Mammary epithelial cell (primary cell): ENCODE results near the gene ITPKB.

ENCODE experiments used
- EZH2 ChIP-seq: IDR thresholded peaks from 2 replicates; pipeline ENCODE4 v1.6.1; 2012; ENCODE audit warnings: low read length, inconsistent platforms, borderline replicate concordance
- TF ChIP-seq, protein P1 (sequence below), 2 donors: IDR thresholded peaks in 1 of 2; conservative IDR thresholded peaks in 1 of 2; 2 replicates each; pipeline ENCODE4 v1.5.1; 2011 to 2012; ENCODE audit warnings: inconsistent platforms in 2 of 2, low read length in 2 of 2, mild to moderate bottlenecking in 2 of 2, control low read depth in 1 of 2, low read depth in 1 of 2; ENCODE audit not compliant: insufficient read depth in 1 of 2; ENCODE audit errors: extremely low read depth in 1 of 2

DNA sequence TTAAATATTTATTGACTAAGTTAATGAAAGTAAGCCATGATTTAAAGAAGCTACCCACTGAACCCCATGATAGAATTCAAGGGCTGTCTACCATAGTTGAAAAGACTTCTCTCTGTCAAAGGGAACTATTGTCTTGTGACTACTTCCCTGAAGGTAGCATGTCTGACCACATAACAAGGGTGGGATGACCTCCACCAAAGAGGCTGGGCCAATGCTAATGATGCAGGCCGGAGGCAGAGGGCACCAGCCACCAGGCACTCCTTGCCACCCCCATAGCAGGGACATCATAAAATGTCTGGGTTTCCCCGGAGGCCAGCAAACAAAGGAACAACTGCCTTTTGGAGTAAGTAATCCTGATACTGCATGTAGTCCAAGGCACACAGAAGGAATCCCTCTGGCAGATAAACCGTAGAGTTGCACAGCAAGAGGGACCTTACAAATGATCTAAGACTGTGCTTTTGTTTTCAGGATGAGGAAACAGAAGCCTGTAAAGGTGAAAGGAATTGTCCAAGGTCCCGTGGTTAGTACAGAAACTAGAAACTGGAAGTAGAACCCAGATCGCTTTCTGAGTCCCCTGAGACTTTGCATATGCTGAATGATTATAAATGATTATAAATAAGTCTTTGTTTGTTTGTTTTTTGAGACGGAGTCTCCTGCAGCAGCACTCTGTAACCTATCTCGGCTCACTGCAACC, 33.5 kb upstream of the ITPKB start:
- TF ChIP-seq, protein P1, sequence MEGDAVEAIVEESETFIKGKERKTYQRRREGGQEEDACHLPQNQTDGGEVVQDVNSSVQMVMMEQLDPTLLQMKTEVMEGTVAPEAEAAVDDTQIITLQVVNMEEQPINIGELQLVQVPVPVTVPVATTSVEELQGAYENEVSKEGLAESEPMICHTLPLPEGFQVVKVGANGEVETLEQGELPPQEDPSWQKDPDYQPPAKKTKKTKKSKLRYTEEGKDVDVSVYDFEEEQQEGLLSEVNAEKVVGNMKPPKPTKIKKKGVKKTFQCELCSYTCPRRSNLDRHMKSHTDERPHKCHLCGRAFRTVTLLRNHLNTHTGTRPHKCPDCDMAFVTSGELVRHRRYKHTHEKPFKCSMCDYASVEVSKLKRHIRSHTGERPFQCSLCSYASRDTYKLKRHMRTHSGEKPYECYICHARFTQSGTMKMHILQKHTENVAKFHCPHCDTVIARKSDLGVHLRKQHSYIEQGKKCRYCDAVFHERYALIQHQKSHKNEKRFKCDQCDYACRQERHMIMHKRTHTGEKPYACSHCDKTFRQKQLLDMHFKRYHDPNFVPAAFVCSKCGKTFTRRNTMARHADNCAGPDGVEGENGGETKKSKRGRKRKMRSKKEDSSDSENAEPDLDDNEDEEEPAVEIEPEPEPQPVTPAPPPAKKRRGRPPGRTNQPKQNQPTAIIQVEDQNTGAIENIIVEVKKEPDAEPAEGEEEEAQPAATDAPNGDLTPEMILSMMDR (conservative IDR thresholded peaks at IDR 0.05 in 1 of 2, IDR thresholded peaks at IDR 0.05 in 1 of 2; ENCODE audit: extremely low read depth in 1 of 2, insufficient read depth in 1 of 2, low read depth in 1 of 2, low read length in 2 of 2): no peak
- TF ChIP-seq EZH2: no peak
